ENCODE results near the gene OSGIN1. TPM values are rescaled to one million over a fixed set of nuclear protein-coding genes. Genes with fewer than 3 reads are reported as not detected.

The OSGIN1 gene
- total and polyA plus RNA-seq, 9 donors = 0.65 to 9.3 (median 5.4) TPM

DNA sequence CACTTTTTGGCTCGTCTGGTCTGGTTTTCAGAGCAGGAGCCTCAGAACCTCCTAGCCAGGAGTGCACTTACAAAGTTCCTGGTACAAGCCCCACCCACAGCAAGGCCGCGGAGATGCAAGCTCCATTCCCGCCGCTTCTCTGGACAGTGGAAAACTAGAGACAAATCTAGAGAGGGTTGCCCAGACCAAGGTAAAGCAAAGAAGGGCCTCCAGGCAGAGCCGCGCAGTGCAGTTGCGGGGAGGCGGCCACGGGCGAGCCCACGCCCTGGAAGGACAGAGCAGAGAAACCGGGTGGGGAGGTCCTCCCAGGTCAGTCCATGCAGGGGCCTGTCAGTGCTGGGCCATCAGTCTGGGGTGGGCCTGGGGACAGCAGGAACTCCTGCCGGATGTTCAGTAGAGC, 11.0 kb upstream of the OSGIN1 start:
- Histone ChIP-seq H3K4me3 (no peak overlapping the region), H3K27me3 (no peaks in the 10 kb centered on the region), H3K4me1 (ENCODE audit: insufficient read depth) (peaks cover 4% of the 10 kb centered on the region), H3K36me3 (no peaks in the 10 kb centered on the region), H3K27ac (no peak overlapping the region), H3K9me3 (no peaks in the 10 kb centered on the region)
- no peak for DNase-seq
- WGBS, 3 donors = 88 to 89% (median 88%) methylated on average over 14 of the region's 14 CpGs
- TF ChIP-seq, protein P1, sequence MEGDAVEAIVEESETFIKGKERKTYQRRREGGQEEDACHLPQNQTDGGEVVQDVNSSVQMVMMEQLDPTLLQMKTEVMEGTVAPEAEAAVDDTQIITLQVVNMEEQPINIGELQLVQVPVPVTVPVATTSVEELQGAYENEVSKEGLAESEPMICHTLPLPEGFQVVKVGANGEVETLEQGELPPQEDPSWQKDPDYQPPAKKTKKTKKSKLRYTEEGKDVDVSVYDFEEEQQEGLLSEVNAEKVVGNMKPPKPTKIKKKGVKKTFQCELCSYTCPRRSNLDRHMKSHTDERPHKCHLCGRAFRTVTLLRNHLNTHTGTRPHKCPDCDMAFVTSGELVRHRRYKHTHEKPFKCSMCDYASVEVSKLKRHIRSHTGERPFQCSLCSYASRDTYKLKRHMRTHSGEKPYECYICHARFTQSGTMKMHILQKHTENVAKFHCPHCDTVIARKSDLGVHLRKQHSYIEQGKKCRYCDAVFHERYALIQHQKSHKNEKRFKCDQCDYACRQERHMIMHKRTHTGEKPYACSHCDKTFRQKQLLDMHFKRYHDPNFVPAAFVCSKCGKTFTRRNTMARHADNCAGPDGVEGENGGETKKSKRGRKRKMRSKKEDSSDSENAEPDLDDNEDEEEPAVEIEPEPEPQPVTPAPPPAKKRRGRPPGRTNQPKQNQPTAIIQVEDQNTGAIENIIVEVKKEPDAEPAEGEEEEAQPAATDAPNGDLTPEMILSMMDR (IDR thresholded peaks at IDR 0.05) = no peak
- TF ChIP-seq POLR2A (IDR thresholded peaks at IDR 0.05) = no peak
- TF ChIP-seq EP300 (IDR thresholded peaks at IDR 0.05) = no peak
- intact Hi-C loops (cut with DNase I) = no loop called here

DNA sequence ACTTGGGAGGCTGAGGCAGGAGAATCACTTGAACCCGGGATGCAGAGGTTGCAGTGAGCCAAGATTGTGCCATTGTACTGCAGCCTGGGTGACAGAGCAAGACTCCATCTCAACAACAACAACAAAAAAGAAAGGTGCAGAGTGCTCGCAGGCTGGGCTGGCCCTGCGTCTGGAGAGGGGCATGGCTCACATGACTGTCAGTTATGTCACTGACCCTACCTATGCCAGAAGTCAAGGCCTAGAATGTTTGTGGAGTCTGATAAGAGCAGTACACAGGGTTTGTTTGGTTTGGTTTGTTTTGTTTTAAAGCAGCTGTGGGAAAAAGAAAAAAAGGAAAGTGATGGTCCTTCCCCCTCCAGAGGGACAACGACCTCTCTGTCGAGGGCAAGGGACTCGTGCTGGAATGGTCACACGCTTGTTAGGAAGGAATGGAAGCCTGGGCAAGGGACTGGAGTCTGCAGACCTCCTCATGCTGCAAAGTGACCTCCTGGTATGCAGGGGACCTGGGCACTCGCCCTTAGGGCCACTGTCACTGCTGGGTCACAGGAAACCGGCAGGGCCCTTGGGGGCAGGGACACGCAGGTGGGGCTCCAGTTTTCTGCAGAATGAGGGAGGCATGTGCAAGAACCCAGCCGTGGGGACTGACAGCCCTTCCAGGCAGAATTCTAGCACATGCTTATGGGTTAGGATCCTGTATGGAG, 10.1 kb upstream of the OSGIN1 start:
- TF ChIP-seq POLR2A (IDR thresholded peaks at IDR 0.05) (no peak), EP300 (IDR thresholded peaks at IDR 0.05) (no peak)
- TF ChIP-seq, protein P1 (IDR thresholded peaks at IDR 0.05) = no peak
- DNase-seq = no peak
- Histone ChIP-seq H3K4me1 (ENCODE audit: insufficient read depth) (peaks cover 4% of the 10 kb centered on the region), H3K9me3 (no peaks in the 10 kb centered on the region), H3K27ac (no peak overlapping the region), H3K36me3 (no peaks in the 10 kb centered on the region), H3K27me3 (no peaks in the 10 kb centered on the region), H3K4me3 (no peak overlapping the region)
- intact Hi-C loops (cut with DNase I) = no loop called here
- 27 to 54% (median 43%) methylated on average over 11 of the region's 11 CpGs for WGBS, 3 donors

DNA sequence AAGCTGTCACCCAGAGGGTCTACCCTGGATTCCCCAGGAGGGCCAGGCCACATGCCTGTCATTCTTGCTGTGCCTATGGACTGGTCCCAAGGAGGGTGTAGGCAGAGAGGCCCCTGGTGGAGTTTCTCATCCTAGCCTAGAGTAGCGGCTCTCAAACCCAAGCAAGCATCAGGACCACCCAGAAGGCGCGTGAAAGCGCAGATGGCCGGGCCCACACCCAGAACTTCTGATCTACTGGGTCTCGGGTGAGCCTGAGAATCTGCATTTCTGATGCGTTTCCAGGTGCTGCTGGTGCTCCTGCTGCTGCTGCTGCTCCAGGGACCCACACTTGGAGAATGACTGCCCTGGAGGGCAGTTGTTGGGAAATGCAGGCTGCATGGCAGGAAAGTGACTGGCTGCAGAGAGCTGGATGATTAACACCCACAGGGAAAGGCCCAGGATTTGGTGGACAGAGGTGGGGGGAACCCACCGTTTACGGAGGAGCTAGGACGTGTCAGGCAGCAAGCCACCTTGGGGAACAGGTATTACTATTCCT, 9.5 kb upstream of the OSGIN1 start:
- no peak for TF ChIP-seq POLR2A (IDR thresholded peaks at IDR 0.05)

DNA sequence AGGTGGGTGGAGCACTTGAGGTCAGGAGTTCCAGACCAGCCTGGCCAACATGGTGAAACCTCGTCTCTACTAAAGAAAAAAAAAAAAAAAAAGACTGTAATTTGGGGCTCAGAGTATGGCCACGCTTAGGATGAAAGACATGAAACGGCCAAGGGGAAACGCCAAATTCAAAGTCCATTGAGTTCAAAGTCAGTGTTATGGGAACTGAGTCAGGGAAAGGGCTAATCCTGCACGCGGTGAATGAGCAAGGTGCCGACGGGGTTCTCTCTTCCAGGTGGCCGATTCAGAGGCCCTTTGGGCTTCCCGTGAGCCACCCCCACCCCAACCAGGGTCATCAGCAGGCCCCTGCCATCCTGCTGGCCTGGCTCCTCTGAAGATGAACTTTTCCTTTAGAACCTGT, 7.5 kb upstream of the OSGIN1 start:
- H3K36me3 ChIP-seq = no peaks in the 10 kb centered on the region
- H3K27me3 ChIP-seq = no peaks in the 10 kb centered on the region
- no peaks in the 10 kb centered on the region for H3K9me3 ChIP-seq
- TF ChIP-seq, protein P1 (IDR thresholded peaks at IDR 0.05) = no peak
- TF ChIP-seq POLR2A (IDR thresholded peaks at IDR 0.05) = no peak
- no peak for TF ChIP-seq EP300 (IDR thresholded peaks at IDR 0.05)
- H3K27ac ChIP-seq = no peak overlapping the region
- peaks cover 4% of the 10 kb centered on the region for H3K4me1 ChIP-seq (ENCODE audit: insufficient read depth)
- no peak overlapping the region for H3K4me3 ChIP-seq
- intact Hi-C loops (cut with DNase I) = no loop called here
- 90 to 93% (median 90%) methylated on average over 10 of the region's 10 CpGs for WGBS, 3 donors
- DNase-seq = no peak

More for the DNA sequence above, 9.5 kb upstream of the OSGIN1 start:
- Histone ChIP-seq H3K9me3 (no peaks in the 10 kb centered on the region), H3K36me3 (no peaks in the 10 kb centered on the region), H3K27ac (no peak overlapping the region), H3K4me1 (ENCODE audit: insufficient read depth) (peaks cover 4% of the 10 kb centered on the region), H3K4me3 (no peak overlapping the region), H3K27me3 (no peaks in the 10 kb centered on the region)
- DNase-seq = no peak
- intact Hi-C loops (cut with DNase I) = no loop called here
- 66 to 79% (median 78%) methylated on average over 10 of the region's 10 CpGs for WGBS, 3 donors

DNA sequence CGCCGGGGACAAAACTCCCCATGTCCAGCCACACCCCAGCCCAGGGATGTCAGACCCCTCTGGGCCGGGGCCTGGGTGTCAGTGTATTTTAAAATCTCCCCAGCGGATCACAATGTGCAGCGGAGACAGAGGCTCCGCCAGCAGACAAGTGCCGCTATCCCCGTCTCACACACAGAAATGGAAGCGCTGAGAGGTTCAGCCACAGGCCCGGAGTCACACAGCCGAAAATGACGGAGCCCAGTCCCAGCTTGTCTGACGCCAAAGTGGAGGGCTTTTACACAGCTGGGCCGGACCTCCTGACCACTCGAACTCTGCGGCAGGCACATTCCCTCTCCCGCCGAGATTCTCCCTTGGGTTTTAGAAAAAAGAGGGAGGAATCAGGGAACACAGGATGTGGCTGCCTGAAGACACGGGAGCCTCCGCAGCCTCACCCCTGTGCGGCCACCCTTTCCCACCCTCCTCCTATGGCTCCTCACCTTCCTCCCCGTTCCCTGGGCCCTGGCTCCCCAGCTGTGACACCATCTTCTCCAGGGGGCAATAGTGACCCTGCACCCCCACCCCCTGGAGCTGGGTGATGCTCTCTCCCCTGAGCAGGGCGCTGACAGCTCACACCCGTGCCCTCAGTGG, 6.8 kb upstream of the OSGIN1 start:
- intact Hi-C loops (cut with DNase I) = no loop called here
- TF ChIP-seq POLR2A (IDR thresholded peaks at IDR 0.05) (no peak), EP300 (IDR thresholded peaks at IDR 0.05) (no peak)
- TF ChIP-seq, protein P1 (IDR thresholded peaks at IDR 0.05) = no peak
- H3K27ac ChIP-seq = no peak overlapping the region
- H3K9me3 ChIP-seq = no peaks in the 10 kb centered on the region
- H3K36me3 ChIP-seq = no peaks in the 10 kb centered on the region
- WGBS, 3 donors = 58 to 67% (median 65%) methylated on average over 21 to 24 of the region's 24 CpGs
- no peaks in the 10 kb centered on the region for H3K27me3 ChIP-seq
- H3K4me3 ChIP-seq = no peak overlapping the region
- DNase-seq = no peak
- peaks cover 4% of the 10 kb centered on the region for H3K4me1 ChIP-seq (ENCODE audit: insufficient read depth)

Measured in ovary (tissue), 9 donors.